Panc1 (cell line): Measurements from ENCODE around the gene RANGAP1. TPM values are rescaled to one million over a fixed set of nuclear protein-coding genes. Genes with fewer than 3 reads are reported as not detected.
A peak's percentile ranks its signal among the peaks of the same experiment; 100 is the strongest.

Experiments used
- ATAC-seq: fragments of 200-7000 bp; cut with Tn5 transposase; 2 replicates; pipeline ENCODE4 v1.9.1; 2020; ENCODE audit warnings: mild to moderate bottlenecking, moderate library complexity
- BruUV-seq: library from RNA; stranded (reverse); fragments of 400-500 nt; replicated peaks from 2 replicates; lab custom pipeline; 2021; lab: Mats Ljungman, UMichigan
- CTCF ChIA-PET: fragments of 300-600 bp; sonication (Branson Sonifier 250); formaldehyde crosslinking; loops from one replicate; lab custom pipeline; 2022; ENCODE audit warnings: antibody characterized with exemption; lab: Charles Lee
- POLR2A ChIA-PET: fragments of 300-600 bp; sonication (Branson Sonifier 250); formaldehyde crosslinking; loops from one replicate; lab custom pipeline; 2022; ENCODE audit warnings: antibody characterized with exemption; lab: Charles Lee
- DNase-seq: peaks from one replicate; pipeline ENCODE4 v3.0.0-alpha.2; 2010; ENCODE audit warnings: low read depth, low spot score
- H3K27ac ChIP-seq: 2 replicates; pipeline ENCODE4 v1.5.1; 2011; ENCODE audit warnings: mild to moderate bottlenecking, low read length, inconsistent platforms
- H3K27me3 ChIP-seq: fragments of 200-500 bp; sonication (Bioruptor generic); 2 replicates; pipeline ENCODE4 v1.6.0; 2014; ENCODE audit warnings: low read length, inconsistent platforms; ENCODE audit not compliant: control insufficient read depth, insufficient read depth
- H3K36me3 ChIP-seq: fragments of 200-500 bp; sonication (Bioruptor generic); 2 replicates; pipeline ENCODE4 v1.5.1; 2014; ENCODE audit warnings: inconsistent platforms, mild to moderate bottlenecking, low read length, moderate library complexity; ENCODE audit not compliant: control insufficient read depth, insufficient read depth
- H3K4me1 ChIP-seq: 2 replicates; pipeline ENCODE4 v1.5.1; 2011; ENCODE audit warnings: inconsistent platforms, mild to moderate bottlenecking, low read length, moderate library complexity; ENCODE audit not compliant: control insufficient read depth, insufficient read depth
- H3K4me3 ChIP-seq, 2 experiments: 2 replicates each; pipeline ENCODE4 v1.5.1; 2011 to 2012; ENCODE audit warnings: low read depth in 2 of 2, low read length in 2 of 2, mild to moderate bottlenecking in 2 of 2, inconsistent platforms in 1 of 2, moderate library complexity in 1 of 2
- H3K9me3 ChIP-seq: fragments of 200-500 bp; sonication (Bioruptor generic); 2 replicates; pipeline ENCODE4 v1.5.1; 2014; ENCODE audit warnings: low read depth, mild to moderate bottlenecking, inconsistent platforms, low read length, moderate library complexity; ENCODE audit not compliant: control insufficient read depth, insufficient read depth
- POLR2AphosphoS5 ChIP-seq: IDR thresholded peaks from 2 replicates; pipeline ENCODE4 v1.6.1; 2012; ENCODE audit warnings: mild to moderate bottlenecking, low read depth, low read length, moderate library complexity
- SIN3A ChIP-seq: IDR thresholded peaks from 2 replicates; pipeline ENCODE4 v1.6.1; 2012; ENCODE audit warnings: low read depth, mild to moderate bottlenecking, low read length, moderate library complexity, borderline replicate concordance; ENCODE audit not compliant: insufficient read depth
- TCF7L2 ChIP-seq: IDR thresholded peaks from 2 replicates; pipeline ENCODE4 v1.6.1; 2011; ENCODE audit warnings: mild to moderate bottlenecking, low read depth, low read length, inconsistent platforms
- in situ Hi-C: cut with HindIII; loops from 2 replicates; pipeline ENCODE4 v1.10.0; 2016; ENCODE audit warnings: low sequenced_read_pairs, low pct_unique_long_range_greater_than_20kb
- intact Hi-C: fragments of 100-400 bp; cut with micrococcal nuclease; formaldehyde crosslinking; loops from one replicate; pipeline ENCODE4 v1.10.0; 2022; ENCODE audit not compliant: unreplicated experiment
- total RNA-seq: library from RNA; stranded (reverse); gene quantifications from one replicate; pipeline ENCODE4 v1.2.1, GENCODE V29; 2021; ENCODE audit not compliant: unreplicated experiment
- TF ChIP-seq, protein P1 (sequence below), 2 experiments: IDR thresholded peaks; 2 replicates each; pipeline ENCODE4 v1.6.1; 2011 to 2012; ENCODE audit warnings: low read depth in 2 of 2, control low read depth in 1 of 2, low read length in 1 of 2, mild to moderate bottlenecking in 1 of 2, moderate library complexity in 1 of 2; ENCODE audit not compliant: insufficient read depth in 1 of 2
- TF ChIP-seq, protein P2 (sequence below): fragments of 450-650 bp; IDR thresholded peaks from 2 replicates; pipeline ENCODE4 v1.5.1; 2017; ENCODE audit warnings: mild to moderate bottlenecking

The RANGAP1 gene
- total RNA-seq, 1 experiment from 2014 or later, result 140 TPM

DNA sequence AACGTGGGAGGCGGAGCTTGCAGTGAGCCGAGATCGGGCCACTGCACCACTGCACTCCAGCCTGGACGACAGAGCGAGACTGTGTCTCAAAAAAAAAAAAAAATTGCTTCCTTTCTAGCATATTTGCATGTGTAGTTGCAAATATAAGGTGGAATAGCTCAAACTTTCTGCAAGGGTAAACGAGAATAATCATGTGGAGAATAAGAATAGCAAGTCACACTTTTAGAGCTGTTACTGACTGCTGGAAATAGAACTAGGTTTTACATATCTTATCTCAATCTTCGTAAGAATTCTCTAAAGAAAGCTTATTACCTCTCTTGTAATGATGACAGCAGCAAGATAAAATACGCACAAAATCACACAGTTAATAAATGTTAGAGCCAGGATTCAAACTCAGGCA is 79.3 kb downstream of the RANGAP1 start:
- ChIA-PET CTCF (interaction anchor here (0.6 kb wide), 1 partner anchor 17 kb away, joined by 4 read pairs; no protein-coding TSS in a partner anchor), POLR2A (no interaction called here)
- no peaks in the 10 kb centered on the region; the same call in 1 of the 2 replicates for H3K36me3 ChIP-seq
- no peak for TF ChIP-seq TCF7L2
- H3K27ac ChIP-seq, result no peak overlapping the region
- intact Hi-C loops, result no loop called here
- in situ Hi-C loops, result no loop called here
- no peak overlapping the region for H3K4me3 ChIP-seq
- no peaks in the 10 kb centered on the region for H3K27me3 ChIP-seq
- H3K4me1 ChIP-seq, result no peaks in the 10 kb centered on the region
- DNase-seq (no peak), ATAC-seq (no peak)
- TSS peak; percentile 66 for BruUV-seq
- H3K9me3 ChIP-seq, result no peaks in the 10 kb centered on the region

DNA sequence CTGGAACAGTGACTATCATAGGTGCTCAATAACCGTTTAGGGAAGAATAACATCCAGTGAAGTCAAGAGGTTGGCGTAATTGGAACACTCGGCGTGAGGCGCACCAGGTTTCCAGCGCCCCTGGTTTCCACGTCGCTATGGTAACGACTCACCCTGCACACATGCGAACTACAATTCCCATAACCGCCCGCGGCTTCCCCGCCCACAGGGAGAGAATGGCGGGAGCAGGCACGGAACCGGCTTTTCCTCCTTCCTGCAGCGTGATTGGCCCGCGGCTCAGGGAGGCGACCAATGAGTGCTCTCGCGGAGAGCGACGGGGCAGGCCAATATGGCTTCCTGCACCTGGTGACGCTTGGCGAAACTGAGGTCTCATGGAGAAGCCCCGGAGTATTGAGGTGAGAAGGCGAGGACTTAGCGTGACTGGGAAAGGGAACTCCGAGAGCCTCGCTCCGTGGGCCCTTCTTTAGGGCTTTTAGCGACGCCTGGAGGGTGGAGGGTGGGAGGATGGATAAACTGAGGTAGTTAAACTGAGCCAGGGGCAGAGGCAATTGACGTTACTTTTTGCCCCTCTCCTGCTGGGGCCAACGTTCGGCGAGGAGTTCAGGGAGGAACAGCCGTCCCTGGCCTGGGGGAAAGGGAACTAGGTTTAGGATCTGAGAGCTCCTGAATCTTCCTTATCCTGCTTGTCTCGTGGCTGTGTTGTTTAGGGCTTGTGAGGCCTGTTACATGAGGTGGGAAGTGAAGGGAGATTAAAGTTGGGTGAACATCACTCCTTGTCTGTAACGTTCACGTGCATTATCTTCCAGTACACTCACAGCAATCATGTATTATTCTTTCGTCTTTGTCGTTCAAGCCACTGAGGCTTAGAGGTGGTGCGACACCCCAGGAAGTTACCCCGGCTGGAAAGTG is 80.7 kb downstream of the RANGAP1 start, which contains the start of gene L3MBTL2:
L3MBTL2 (plus strand) TSS at position 321 of the 909 bp plus-strand sequence; CDS start at position 372, 51 bp downstream.
- H3K36me3 ChIP-seq, result no peaks in the 10 kb centered on the region; the same call in 1 of the 2 replicates
- no peaks in the 10 kb centered on the region for H3K9me3 ChIP-seq
- POLR2A ChIA-PET, result interaction anchor here (0.5 kb wide), 1 partner anchor 38 kb away, joined by 6 read pairs; no protein-coding TSS in a partner anchor
- H3K4me1 ChIP-seq, result no peaks in the 10 kb centered on the region
- H3K27ac ChIP-seq, result peak within 1 kb of the TSS; percentile 96
- TF ChIP-seq, protein P1, sequence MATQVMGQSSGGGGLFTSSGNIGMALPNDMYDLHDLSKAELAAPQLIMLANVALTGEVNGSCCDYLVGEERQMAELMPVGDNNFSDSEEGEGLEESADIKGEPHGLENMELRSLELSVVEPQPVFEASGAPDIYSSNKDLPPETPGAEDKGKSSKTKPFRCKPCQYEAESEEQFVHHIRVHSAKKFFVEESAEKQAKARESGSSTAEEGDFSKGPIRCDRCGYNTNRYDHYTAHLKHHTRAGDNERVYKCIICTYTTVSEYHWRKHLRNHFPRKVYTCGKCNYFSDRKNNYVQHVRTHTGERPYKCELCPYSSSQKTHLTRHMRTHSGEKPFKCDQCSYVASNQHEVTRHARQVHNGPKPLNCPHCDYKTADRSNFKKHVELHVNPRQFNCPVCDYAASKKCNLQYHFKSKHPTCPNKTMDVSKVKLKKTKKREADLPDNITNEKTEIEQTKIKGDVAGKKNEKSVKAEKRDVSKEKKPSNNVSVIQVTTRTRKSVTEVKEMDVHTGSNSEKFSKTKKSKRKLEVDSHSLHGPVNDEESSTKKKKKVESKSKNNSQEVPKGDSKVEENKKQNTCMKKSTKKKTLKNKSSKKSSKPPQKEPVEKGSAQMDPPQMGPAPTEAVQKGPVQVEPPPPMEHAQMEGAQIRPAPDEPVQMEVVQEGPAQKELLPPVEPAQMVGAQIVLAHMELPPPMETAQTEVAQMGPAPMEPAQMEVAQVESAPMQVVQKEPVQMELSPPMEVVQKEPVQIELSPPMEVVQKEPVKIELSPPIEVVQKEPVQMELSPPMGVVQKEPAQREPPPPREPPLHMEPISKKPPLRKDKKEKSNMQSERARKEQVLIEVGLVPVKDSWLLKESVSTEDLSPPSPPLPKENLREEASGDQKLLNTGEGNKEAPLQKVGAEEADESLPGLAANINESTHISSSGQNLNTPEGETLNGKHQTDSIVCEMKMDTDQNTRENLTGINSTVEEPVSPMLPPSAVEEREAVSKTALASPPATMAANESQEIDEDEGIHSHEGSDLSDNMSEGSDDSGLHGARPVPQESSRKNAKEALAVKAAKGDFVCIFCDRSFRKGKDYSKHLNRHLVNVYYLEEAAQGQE (IDR thresholded peaks at IDR 0.05; ENCODE audit: insufficient read depth in 1 of 2, low read depth in 2 of 2, low read length in 1 of 2), result no peak
- TF ChIP-seq POLR2AphosphoS5 (peak; percentile 68), TCF7L2 (no peak), SIN3A (no peak)
- TF ChIP-seq, protein P2, sequence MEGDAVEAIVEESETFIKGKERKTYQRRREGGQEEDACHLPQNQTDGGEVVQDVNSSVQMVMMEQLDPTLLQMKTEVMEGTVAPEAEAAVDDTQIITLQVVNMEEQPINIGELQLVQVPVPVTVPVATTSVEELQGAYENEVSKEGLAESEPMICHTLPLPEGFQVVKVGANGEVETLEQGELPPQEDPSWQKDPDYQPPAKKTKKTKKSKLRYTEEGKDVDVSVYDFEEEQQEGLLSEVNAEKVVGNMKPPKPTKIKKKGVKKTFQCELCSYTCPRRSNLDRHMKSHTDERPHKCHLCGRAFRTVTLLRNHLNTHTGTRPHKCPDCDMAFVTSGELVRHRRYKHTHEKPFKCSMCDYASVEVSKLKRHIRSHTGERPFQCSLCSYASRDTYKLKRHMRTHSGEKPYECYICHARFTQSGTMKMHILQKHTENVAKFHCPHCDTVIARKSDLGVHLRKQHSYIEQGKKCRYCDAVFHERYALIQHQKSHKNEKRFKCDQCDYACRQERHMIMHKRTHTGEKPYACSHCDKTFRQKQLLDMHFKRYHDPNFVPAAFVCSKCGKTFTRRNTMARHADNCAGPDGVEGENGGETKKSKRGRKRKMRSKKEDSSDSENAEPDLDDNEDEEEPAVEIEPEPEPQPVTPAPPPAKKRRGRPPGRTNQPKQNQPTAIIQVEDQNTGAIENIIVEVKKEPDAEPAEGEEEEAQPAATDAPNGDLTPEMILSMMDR, result no peak
- CTCF ChIA-PET, result no interaction called here
- ATAC-seq (peak; percentile 100), DNase-seq (peak; percentile 70)
- in situ Hi-C loops, result no loop called here
- TSS peak; percentile 94 for BruUV-seq
- H3K27me3 ChIP-seq, result no peaks in the 10 kb centered on the region
- intact Hi-C loops, result no loop called here
- peak within 1 kb of the TSS; percentile 75 to 92 for H3K4me3 ChIP-seq

DNA sequence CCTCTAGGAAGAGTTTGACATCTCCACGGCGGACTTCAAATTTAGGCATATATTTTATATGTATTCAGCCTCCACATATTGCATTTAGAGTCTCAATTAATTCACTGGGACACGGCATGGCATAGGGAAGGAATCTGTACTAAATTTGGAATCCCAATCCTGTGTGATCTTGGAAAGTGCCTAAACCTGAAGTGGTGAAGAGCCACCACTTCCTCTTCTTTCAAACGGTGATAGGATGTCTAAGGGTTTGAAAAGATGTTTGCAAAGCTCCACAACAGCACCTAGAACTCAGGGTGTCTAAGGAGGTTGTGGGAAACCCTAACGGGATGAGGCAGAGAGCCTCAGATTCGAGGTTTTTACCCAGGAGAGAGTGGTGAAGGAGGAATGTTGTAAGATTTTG is 81.9 kb downstream of the RANGAP1 start:
- Histone ChIP-seq H3K9me3 (no peaks in the 10 kb centered on the region), H3K27ac (no peak overlapping the region), H3K4me1 (no peaks in the 10 kb centered on the region), H3K4me3 (no peak overlapping the region), H3K36me3 (no peaks in the 10 kb centered on the region; the same call in 1 of the 2 replicates), H3K27me3 (no peaks in the 10 kb centered on the region)
- ChIA-PET CTCF (no interaction called here), POLR2A (no interaction called here)
- no TSS peak for BruUV-seq
- intact Hi-C loops (no loop called here), in situ Hi-C loops (no loop called here)
- DNase-seq, result no peak
- TF ChIP-seq SIN3A, result no peak
- TF ChIP-seq TCF7L2, result no peak
- TF ChIP-seq POLR2AphosphoS5, result no peak
- TF ChIP-seq, protein P2, result no peak
- ATAC-seq, result no peak
